ENCODE measurements around the gene CD4. TPM values are rescaled to one million over a fixed set of nuclear protein-coding genes. Genes with fewer than 3 reads are reported as not detected.

CD4 gene
- total and polyA plus RNA-seq, 2 donors (not counting 3 experiments of a cell fraction or from before 2014, with no cell fraction given) = not detected

GRCh38 chr12:6768990-6769389 is 20.3 kb upstream of the CD4 start:
- dilution Hi-C loops (cut with MboI; ENCODE audit: extremely low pct_ligation_motif_present, low sequenced_read_pairs) (no loop called here), intact Hi-C loops (cut with micrococcal nuclease) (no loop called here)
- H3K9ac ChIP-seq (replicated peaks; ENCODE audit: extremely low read depth, insufficient read depth, low read length) = peak overlapping the region; percentile 29
- no peak for FAIRE-seq
- peak overlapping the region in 2 of 3 experiments; percentile 70 to 74 for H3K4me3 ChIP-seq (replicated peaks in 1 of 3; ENCODE audit: insufficient read depth in 1 of 3, low read depth in 1 of 3, low read length in 3 of 3)
- peaks cover 0 to 23% of the 10 kb centered on the region in 2 experiments for H3K36me3 ChIP-seq (ENCODE audit: control insufficient read depth in 2 of 2, extremely low read depth in 1 of 2, insufficient read depth in 2 of 2, low read length in 2 of 2)
- POLR2A ChIA-PET = no interaction called here
- H3K9me1 ChIP-seq (replicated peaks; ENCODE audit: control insufficient read depth, extremely low read depth, insufficient read depth, low read length) = no peaks in the 10 kb centered on the region
- no peaks in the 10 kb centered on the region for H3K9me3 ChIP-seq (replicated peaks; ENCODE audit: control insufficient read depth, insufficient read depth, low read length)
- peak overlapping the region; percentile 68 for H3K4me2 ChIP-seq (ENCODE audit: insufficient read depth, low read length)
- H2AFZ ChIP-seq (ENCODE audit: low read depth, low read length) = no peak overlapping the region
- peaks cover 32% of the 10 kb centered on the region for H3K79me2 ChIP-seq (ENCODE audit: control insufficient read depth, insufficient read depth, low read length)
- peaks cover 31% of the 10 kb centered on the region for H3K4me1 ChIP-seq (ENCODE audit: control insufficient read depth, extremely low read depth, insufficient read depth, low read length)
- CTCF ChIA-PET = interaction anchor here (0.6 to 8.4 kb wide), 3 partner anchors 10 to 149 kb away, joined by 3 to 234 read pairs (median 70); partner anchors contain the start of gene MLF2
- H4K20me1 ChIP-seq (replicated peaks; ENCODE audit: control insufficient read depth, extremely low read depth, insufficient read depth, low read length) = no peaks in the 10 kb centered on the region
- no peaks in the 10 kb centered on the region for H3K27me3 ChIP-seq (ENCODE audit: control insufficient read depth in 2 of 2, insufficient read depth in 2 of 2, low read length in 2 of 2)
- no peak overlapping the region for H3K27ac ChIP-seq (ENCODE audit: insufficient read depth, low read depth, low read length)
- no TSS peak for BruUV-seq (replicated peaks)
- peak; percentile 33 for DNase-seq (ENCODE audit: low read depth, low spot score)
- TF ChIP-seq POLR2AphosphoS5 (IDR thresholded peaks at IDR 0.05; ENCODE audit: insufficient read depth, low read depth, low read length) (no peak), JUN (IDR thresholded peaks at IDR 0.05; ENCODE audit: borderline replicate concordance, insufficient read depth, insufficient read length, low read depth) (no peak), FOS (IDR thresholded peaks at IDR 0.05; ENCODE audit: borderline replicate concordance, insufficient read depth, low read length) (no peak), MAX (IDR thresholded peaks at IDR 0.05; ENCODE audit: insufficient read depth, insufficient read length) (no peak), POLR2A (IDR thresholded peaks at IDR 0.05; ENCODE audit: low read depth, low read length) (no peak), CTCF (IDR thresholded peaks at IDR 0.05; ENCODE audit: extremely low read depth in 1 of 2, insufficient read depth in 1 of 2, low read depth in 1 of 2, low read length in 2 of 2) (no peak), GATA2 (IDR thresholded peaks at IDR 0.05; ENCODE audit: insufficient read depth, insufficient read length, low read depth, low read length) (no peak), EZH2 (IDR thresholded peaks at IDR 0.05; ENCODE audit: borderline replicate concordance, low read depth, low read length, severe bottlenecking) (no peak)
